Hindlimb muscle (tissue), 1 donor: ENCODE measurements around the gene GAD1. TPM values are rescaled to one million over a fixed set of nuclear protein-coding genes. Genes with fewer than 3 reads are reported as not detected.

ENCODE experiments used
- DNase-seq: peaks from one replicate; pipeline ENCODE4 v3.0.0-alpha.2; 2013
- polyA plus RNA-seq: library from polyadenylated mRNA; unstranded; fragments of 120-200 nt; gene quantifications from one replicate; pipeline ENCODE4 v1.2.1, GENCODE V29; 2013; ENCODE audit not compliant: insufficient read length

Gene GAD1
- 0.57 TPM for polyA plus RNA-seq

- DNase-seq, result peak; percentile 33
Observed at GRCh38 chr2:170816504-170817092, at the start of gene GAD1. Gene GAD1 (plus strand): TSS chr2:170816887. CDS start chr2:170818592, 1,705 bp downstream.

GRCh38 chr2:170770008-170770605, 46.6 kb upstream of the GAD1 start, which contains the start of gene ERICH2:
Gene ERICH2 (plus strand): TSS chr2:170770378. CDS start chr2:170770682, 304 bp downstream.
- no peak for DNase-seq

- peak; percentile 26 for DNase-seq
Observed at GRCh38 chr2:170770606-170771420, 45.9 kb upstream of the GAD1 start.

- DNase-seq, result peak; percentile 1
Observed at GRCh38 chr2:170771421-170771937, 45.2 kb upstream of the GAD1 start.

- DNase-seq, result no peak
Observed at GRCh38 chr2:170772295-170772694, 44.4 kb upstream of the GAD1 start.

- no peak for DNase-seq
Observed at GRCh38 chr2:170774074-170774473, 42.6 kb upstream of the GAD1 start.

- DNase-seq, result no peak
Observed at GRCh38 chr2:170778900-170779299, 37.8 kb upstream of the GAD1 start.

GRCh38 chr2:170779304-170779703, 37.4 kb upstream of the GAD1 start:
- no peak for DNase-seq

GRCh38 chr2:170782673-170783072, 34.0 kb upstream of the GAD1 start:
- no peak for DNase-seq

GRCh38 chr2:170783549-170783948, 33.1 kb upstream of the GAD1 start:
- no peak for DNase-seq

GRCh38 chr2:170798996-170799395, 17.7 kb upstream of the GAD1 start:
- no peak for DNase-seq

- no peak for DNase-seq
Observed at GRCh38 chr2:170806548-170806947, 10.1 kb upstream of the GAD1 start.

GRCh38 chr2:170812710-170813600, 3.7 kb upstream of the GAD1 start:
- peak; percentile 82 for DNase-seq

- peak; percentile 61 for DNase-seq
Observed at GRCh38 chr2:170813611-170814532, 2.8 kb upstream of the GAD1 start.

- no peak for DNase-seq
Observed at GRCh38 chr2:170814533-170815230, 2.0 kb upstream of the GAD1 start.

GRCh38 chr2:170815311-170815710, 1.4 kb upstream of the GAD1 start:
- DNase-seq, result no peak

- DNase-seq, result peak; percentile 53
Observed at GRCh38 chr2:170815746-170816503, 762 bp upstream of the GAD1 start.

- no peak for DNase-seq
Observed at GRCh38 chr2:170817093-170818035, 677 bp downstream of the GAD1 start.
